ENCODE data around the gene DST. TPM values are rescaled to one million over a fixed set of nuclear protein-coding genes. Genes with fewer than 3 reads are reported as not detected.

Gene DST
- total RNA-seq, 1 experiment from 2014 or later, result 91.9 TPM

GRCh38 chr6:56660381-56660730 is 17.7 kb upstream of the DST start:
- TF ChIP-seq CTCF (conservative IDR thresholded peaks at IDR 0.05), result no peak
- Histone ChIP-seq H3K4me2 (ENCODE audit: insufficient read depth, insufficient read length, low read length) (no peak overlapping the region), H2AFZ (ENCODE audit: low read length) (no peak overlapping the region), H2BK20ac (ENCODE audit: low read depth, low read length, poor library complexity, severe bottlenecking) (no peak overlapping the region), H3K9ac (ENCODE audit: extremely low read depth, insufficient read length, low read length) (no peak overlapping the region), H4K20me1 (ENCODE audit: control insufficient read depth, insufficient read depth, insufficient read length) (no peaks in the 10 kb centered on the region), H2AK5ac (ENCODE audit: insufficient read length, low read length) (no peak overlapping the region), H3K18ac (ENCODE audit: insufficient read length, low read depth, low read length) (no peak overlapping the region), H3K23ac (ENCODE audit: insufficient read length, low read depth, low read length) (no peak overlapping the region), H4K91ac (ENCODE audit: insufficient read length, low read depth, low read length) (no peak overlapping the region), H3K14ac (ENCODE audit: insufficient read depth, low read length) (no peak overlapping the region), H3K56ac (ENCODE audit: insufficient read length, low read depth, low read length) (no peak overlapping the region), H3K27me3 (ENCODE audit: insufficient read depth, low read length) (no peaks in the 10 kb centered on the region), H3K9me3 (ENCODE audit: control insufficient read depth, low read depth, low read length) (no peaks in the 10 kb centered on the region), H3K27ac (ENCODE audit: insufficient read length, low read depth, low read length) (no peak overlapping the region), H2BK120ac (ENCODE audit: low read depth, low read length, poor library complexity, severe bottlenecking) (no peak overlapping the region), H3K79me1 (ENCODE audit: insufficient read depth, low read depth, low read length, poor library complexity, severe bottlenecking) (no peaks in the 10 kb centered on the region), H3K23me2 (ENCODE audit: insufficient read length, low read depth, low read length, poor library complexity, severe bottlenecking) (no peaks in the 10 kb centered on the region), H2BK5ac (ENCODE audit: insufficient read length, low read length) (no peak overlapping the region), H2BK15ac (ENCODE audit: low read depth, low read length) (no peak overlapping the region), H3K4ac (ENCODE audit: low read depth, low read length) (no peak overlapping the region), H4K5ac (ENCODE audit: insufficient read length, low read depth, low read length) (no peak overlapping the region), H3K4me1 (ENCODE audit: insufficient read depth, low read length) (no peaks in the 10 kb centered on the region; the same call in 1 of the 2 replicates), H3T11ph (ENCODE audit: low read length) (no peak overlapping the region), H3K79me2 (ENCODE audit: insufficient read depth, low read length) (no peaks in the 10 kb centered on the region), H2BK12ac (ENCODE audit: insufficient read length, low read depth, low read length) (no peak overlapping the region), H4K8ac (replicated peaks; ENCODE audit: insufficient read length, low read depth, low read length) (no peak overlapping the region)
- Mint-ChIP-seq H3K4me1 (peaks cover 23 to 37% of the 10 kb centered on the region in 2 experiments), H3K27ac (peak overlapping the region in 1 of 3 experiments; percentile 2; a peak in 3 of 7 replicates), H3K4me3 (no peak overlapping the region), H3K9me3 (no peaks in the 10 kb centered on the region), H3K27me3 (ENCODE audit: low read depth) (no peaks in the 10 kb centered on the region), H3K36me3 (ENCODE audit: insufficient read depth in 1 of 3, low read depth in 3 of 3) (no peaks in the 10 kb centered on the region)
- no CpG with 5 or more reads among the region's 3 CpGs for WGBS (ENCODE audit: extremely low coverage, insufficient read length, low lambda C conversion rate)
- DNase-seq, result no peak
